Sigmoid colon (tissue), 4 donors: ENCODE results near the gene KCNJ5.

Experiments
- CTCF ChIP-seq, 4 experiments: fragments of 450-650 bp in 3 of 4; fragments of 200-600 bp in 1 of 4; IDR thresholded peaks; one replicate each; pipeline ENCODE4 v1.5.1; 2016 to 2019; ENCODE audit warnings: antibody characterized with exemption in 4 of 4, mild to moderate bottlenecking in 3 of 4, moderate library complexity in 2 of 4
- EP300 ChIP-seq, 4 donors: sonication (generic); formaldehyde crosslinking; IDR thresholded peaks; one replicate each; pipeline ENCODE4 v1.6.1; 2017; ENCODE audit warnings: antibody characterized with exemption in 4 of 4
- POLR2A ChIP-seq, 2 donors: fragments of 450-650 bp; IDR thresholded peaks; one replicate each; pipeline ENCODE4 v1.6.1; 2016; ENCODE audit warnings: antibody characterized with exemption in 2 of 2, mild to moderate bottlenecking in 2 of 2, moderate library complexity in 2 of 2
- POLR2AphosphoS5 ChIP-seq, 4 donors: sonication (generic); formaldehyde crosslinking; IDR thresholded peaks; one replicate each; pipeline ENCODE4 v1.6.1; 2017; ENCODE audit warnings: antibody characterized with exemption in 4 of 4

GRCh38 chr11:128878455-128878854, 12.7 kb upstream of the KCNJ5 start:
- TF ChIP-seq CTCF (IDR thresholded peaks at IDR 0.05) (no peak), POLR2A (IDR thresholded peaks at IDR 0.05) (no peak), EP300 (IDR thresholded peaks at IDR 0.05) (no peak), POLR2AphosphoS5 (IDR thresholded peaks at IDR 0.05) (no peak)
